HFFc6 (cell line): ENCODE data around the gene NME8. TPM values are rescaled to one million over a fixed set of nuclear protein-coding genes. Genes with fewer than 3 reads are reported as not detected.

Source experiments
- DNase-seq: peaks from one replicate; pipeline ENCODE4 v3.0.0-alpha.2; 2018
- H3K27ac Mint-ChIP-seq: 2 replicates; pipeline ENCODE4 v1.8.0; 2020; ENCODE audit warnings: mild to moderate bottlenecking, mixed read lengths
- H3K27me3 Mint-ChIP-seq: 2 replicates; pipeline ENCODE4 v1.8.0; 2021; ENCODE audit warnings: mild to moderate bottlenecking, moderate library complexity, mixed read lengths; ENCODE audit not compliant: insufficient read depth
- H3K36me3 Mint-ChIP-seq: 2 replicates; pipeline ENCODE4 v1.8.0; 2021; ENCODE audit warnings: low read depth, mixed read lengths
- H3K4me1 Mint-ChIP-seq: 2 replicates; pipeline ENCODE4 v1.8.0; 2020; ENCODE audit warnings: low read depth, mixed read lengths
- H3K4me3 Mint-ChIP-seq: 2 replicates; pipeline ENCODE4 v1.8.0; 2020; ENCODE audit warnings: mild to moderate bottlenecking, moderate library complexity, mixed read lengths
- H3K9me3 Mint-ChIP-seq: 2 replicates; pipeline ENCODE4 v1.8.0; 2020; ENCODE audit warnings: mild to moderate bottlenecking, mixed read lengths
- CTCF ChIP-seq: fragments of 200-600 bp; sonication (generic); IDR thresholded peaks from 2 replicates; pipeline ENCODE4 v1.5.0; 2021; ENCODE audit warnings: antibody characterized with exemption, mild to moderate bottlenecking
- total RNA-seq, 6 experiments: library from RNA; stranded (reverse); fragmentation: NEBNext Ultra II Directional; extraction: Animal tissue kit (Norgen Biotek cat#: 25700); gene quantifications; 2 replicates in 1 of 6; 3 replicates in 5 of 6; pipeline ENCODE4 v1.2.3, GENCODE V29; 2021

Gene NME8
- total RNA-seq, 6 experiments from 2014 or later = not detected

DNA sequence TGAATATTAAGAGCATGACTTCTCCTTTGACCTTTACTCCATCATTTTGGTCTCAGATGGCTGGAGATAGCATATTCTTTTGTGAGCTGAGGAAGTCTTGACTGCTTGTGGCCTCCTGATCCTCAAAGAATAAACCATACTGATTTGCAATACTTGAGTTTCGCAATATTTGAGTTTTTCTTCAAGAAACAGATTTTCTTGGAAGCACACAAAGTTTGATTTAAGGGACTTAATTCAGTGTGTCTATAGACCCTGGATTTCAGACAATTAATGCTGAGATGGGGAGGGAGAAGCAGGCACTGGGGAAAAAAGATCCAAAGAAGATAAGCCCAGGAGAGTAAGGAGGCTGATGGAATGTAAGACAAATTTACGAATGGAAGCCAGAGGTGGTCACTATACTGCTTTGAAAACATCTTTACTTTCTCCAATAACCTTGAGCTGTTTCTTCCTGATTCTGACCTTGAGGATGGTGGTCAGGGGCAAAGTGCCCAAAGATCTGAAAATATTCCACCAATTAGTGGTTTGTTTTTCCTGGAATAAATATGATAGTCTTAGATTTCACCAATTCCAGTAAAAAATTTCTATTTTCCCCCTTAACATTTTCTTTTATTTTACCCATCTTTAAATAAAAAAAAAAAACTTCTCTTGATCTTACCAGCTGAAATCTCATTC is 79.5 kb downstream of the NME8 start:
- no peak for DNase-seq
- no peak for TF ChIP-seq CTCF

GRCh38 chr7:37928878-37929277 is 80.5 kb downstream of the NME8 start:
- Mint-ChIP-seq H3K4me1 (no peaks in the 10 kb centered on the region), H3K36me3 (no peaks in the 10 kb centered on the region), H3K27me3 (no peaks in the 10 kb centered on the region), H3K27ac (no peak overlapping the region), H3K9me3 (peaks cover 33% of the 10 kb centered on the region), H3K4me3 (no peak overlapping the region)
- no peak for DNase-seq
- no peak for TF ChIP-seq CTCF

More for the DNA sequence above, 79.5 kb downstream of the NME8 start:
- Mint-ChIP-seq H3K4me1 (no peaks in the 10 kb centered on the region), H3K9me3 (peaks cover 31% of the 10 kb centered on the region), H3K4me3 (no peak overlapping the region), H3K36me3 (no peaks in the 10 kb centered on the region; the same call in 1 of the 2 replicates), H3K27ac (no peak overlapping the region), H3K27me3 (no peaks in the 10 kb centered on the region)

DNA sequence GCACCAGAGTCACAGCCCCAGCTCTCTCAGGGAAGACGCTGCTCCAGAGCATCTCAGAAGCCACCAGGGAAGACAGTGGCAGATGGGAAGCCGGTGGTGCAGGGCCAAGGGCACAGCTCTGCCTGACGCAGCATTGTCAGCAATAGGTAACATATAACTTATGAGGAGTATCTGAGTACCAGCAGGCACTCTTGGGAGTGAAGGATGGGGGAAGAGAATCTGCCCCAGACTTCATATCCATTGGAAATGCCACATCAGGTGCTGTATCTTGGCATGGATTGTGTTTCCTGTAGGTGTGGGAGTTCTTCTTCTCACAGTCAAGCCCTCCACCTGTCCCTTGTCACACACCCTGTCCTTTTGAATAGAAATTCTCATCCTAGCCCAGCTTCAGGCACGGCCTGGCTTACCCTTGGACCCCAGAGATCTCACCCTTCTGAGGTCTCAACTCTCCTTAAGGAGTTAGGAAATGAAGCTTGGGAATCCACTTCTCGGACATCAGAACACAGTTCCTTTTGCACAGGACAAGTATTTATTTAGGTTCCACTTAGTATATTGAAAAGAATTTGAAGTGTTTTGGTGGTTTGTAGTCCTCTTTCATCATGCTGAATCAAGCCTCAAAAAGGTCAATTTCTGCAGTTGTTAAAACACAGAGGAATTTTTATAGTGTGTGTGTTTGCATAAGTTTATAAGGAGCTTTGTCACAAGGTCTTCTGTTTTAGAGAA is 82.0 kb downstream of the NME8 start:
- Mint-ChIP-seq H3K27me3 (no peaks in the 10 kb centered on the region), H3K9me3 (peaks cover 29% of the 10 kb centered on the region), H3K27ac (no peak overlapping the region), H3K4me1 (no peaks in the 10 kb centered on the region), H3K4me3 (no peak overlapping the region), H3K36me3 (no peaks in the 10 kb centered on the region)
- DNase-seq = no peak
- no peak for TF ChIP-seq CTCF

- Mint-ChIP-seq H3K4me3 (no peak overlapping the region), H3K36me3 (no peaks in the 10 kb centered on the region), H3K27me3 (no peaks in the 10 kb centered on the region), H3K9me3 (peaks cover 39% of the 10 kb centered on the region), H3K4me1 (no peaks in the 10 kb centered on the region), H3K27ac (no peak overlapping the region)
- DNase-seq = no peak
- TF ChIP-seq CTCF = no peak
Observed at GRCh38 chr7:37932543-37932942, 84.1 kb downstream of the NME8 start.

GRCh38 chr7:37933018-37933566 is 84.7 kb downstream of the NME8 start:
- H3K27ac Mint-ChIP-seq = no peak overlapping the region
- no peak for DNase-seq
- no peaks in the 10 kb centered on the region; the same call in 1 of the 2 replicates for H3K27me3 Mint-ChIP-seq
- no peaks in the 10 kb centered on the region for H3K4me1 Mint-ChIP-seq
- no peak overlapping the region for H3K4me3 Mint-ChIP-seq
- H3K36me3 Mint-ChIP-seq = no peaks in the 10 kb centered on the region
- TF ChIP-seq CTCF = no peak
- H3K9me3 Mint-ChIP-seq = peaks cover 39% of the 10 kb centered on the region
